T-helper 17 cell (primary cell): ENCODE results near the gene CCDC63. TPM values are rescaled to one million over a fixed set of nuclear protein-coding genes. Genes with fewer than 3 reads are reported as not detected.

Source experiments
- ATAC-seq: fragments of 150-1000 bp; cut with Tn5 transposase; 2 replicates; pipeline ENCODE4 v1.10.0; 2021; ENCODE audit warnings: mild to moderate bottlenecking, moderate library complexity
- DNase-seq, 3 donors: peaks; one replicate each; pipeline versions ENCODE4 v3.0.0 to v3.0.0-alpha.2; 2020 to 2021
- H3K9me3 ChIP-seq: one replicate; pipeline ENCODE4 v1.7.0; 2013; ENCODE audit warnings: low read length, mild to moderate bottlenecking; ENCODE audit not compliant: control insufficient read depth, poor library complexity, severe bottlenecking
- H3K27ac Mint-ChIP-seq: one replicate; pipeline ENCODE4 v1.8.0; 2022; ENCODE audit warnings: mild to moderate bottlenecking, moderate library complexity, mixed read lengths
- H3K27me3 Mint-ChIP-seq: one replicate; pipeline ENCODE4 v1.8.0; 2022; ENCODE audit warnings: mixed read lengths
- H3K36me3 Mint-ChIP-seq: one replicate; pipeline ENCODE4 v1.8.0; 2022; ENCODE audit warnings: low read depth, mixed read lengths
- H3K4me1 Mint-ChIP-seq: one replicate; pipeline ENCODE4 v1.8.0; 2022; ENCODE audit warnings: mild to moderate bottlenecking, mixed read lengths
- H3K4me3 Mint-ChIP-seq: one replicate; pipeline ENCODE4 v1.8.0; 2022; ENCODE audit warnings: mild to moderate bottlenecking, moderate library complexity, mixed read lengths
- total RNA-seq, 4 donors: library from RNA in 2 of 4; stranded (reverse) in 2 of 4; gene quantifications; one replicate each; pipeline ENCODE4 v1.2.3 and lab custom pipeline; 2022 to 2026

CCDC63 gene
- total RNA-seq, 2 donors from 2014 or later: not detected

DNA sequence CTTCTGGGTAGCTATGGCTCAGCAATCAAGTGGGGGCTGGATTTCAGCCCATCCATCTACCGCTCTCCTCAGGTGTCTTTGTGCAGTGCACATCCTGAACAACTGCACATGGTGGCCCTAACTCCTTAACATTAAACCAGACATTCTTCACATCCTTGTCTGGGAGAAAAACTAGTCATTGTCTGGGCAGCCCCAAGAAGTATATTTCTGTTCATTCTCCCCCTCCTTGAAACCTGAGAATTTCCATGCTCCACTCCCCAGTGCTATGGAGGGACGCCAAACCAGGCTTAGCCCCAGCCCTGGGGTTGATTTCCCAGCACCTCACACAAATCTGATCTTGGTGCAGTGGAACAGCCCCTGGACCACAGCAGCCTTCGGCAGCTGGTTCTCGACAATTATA lies 60.2 kb downstream of the CCDC63 start:
- no peak overlapping the region for H3K27ac Mint-ChIP-seq
- H3K36me3 Mint-ChIP-seq: peaks cover 6% of the 10 kb centered on the region
- no peak overlapping the region for H3K4me3 Mint-ChIP-seq
- ATAC-seq: no peak
- H3K9me3 ChIP-seq: no peaks in the 10 kb centered on the region
- H3K27me3 Mint-ChIP-seq: peaks cover 28% of the 10 kb centered on the region
- H3K4me1 Mint-ChIP-seq: peaks cover 9% of the 10 kb centered on the region
- no peak for DNase-seq

DNA sequence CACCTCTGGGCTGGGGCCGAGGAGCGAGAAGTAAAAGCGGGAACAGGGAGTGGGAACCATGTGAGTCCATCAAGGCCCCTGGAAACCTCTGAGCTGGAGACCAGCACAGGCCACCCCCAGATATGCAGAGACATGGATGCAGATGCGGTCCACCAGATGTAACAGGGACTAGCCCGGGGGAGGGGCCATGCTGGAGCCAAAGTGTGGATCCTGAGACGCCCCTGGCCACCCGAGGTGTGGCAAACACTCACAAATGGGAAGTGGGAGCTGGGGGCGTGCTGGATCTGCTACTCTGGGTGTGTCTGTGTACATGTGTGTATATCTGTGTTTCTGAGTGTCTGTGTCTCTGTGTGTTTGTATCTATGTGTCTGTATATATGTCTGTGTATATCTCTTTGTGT lies 60.8 kb downstream of the CCDC63 start:
- ATAC-seq: no peak

DNA sequence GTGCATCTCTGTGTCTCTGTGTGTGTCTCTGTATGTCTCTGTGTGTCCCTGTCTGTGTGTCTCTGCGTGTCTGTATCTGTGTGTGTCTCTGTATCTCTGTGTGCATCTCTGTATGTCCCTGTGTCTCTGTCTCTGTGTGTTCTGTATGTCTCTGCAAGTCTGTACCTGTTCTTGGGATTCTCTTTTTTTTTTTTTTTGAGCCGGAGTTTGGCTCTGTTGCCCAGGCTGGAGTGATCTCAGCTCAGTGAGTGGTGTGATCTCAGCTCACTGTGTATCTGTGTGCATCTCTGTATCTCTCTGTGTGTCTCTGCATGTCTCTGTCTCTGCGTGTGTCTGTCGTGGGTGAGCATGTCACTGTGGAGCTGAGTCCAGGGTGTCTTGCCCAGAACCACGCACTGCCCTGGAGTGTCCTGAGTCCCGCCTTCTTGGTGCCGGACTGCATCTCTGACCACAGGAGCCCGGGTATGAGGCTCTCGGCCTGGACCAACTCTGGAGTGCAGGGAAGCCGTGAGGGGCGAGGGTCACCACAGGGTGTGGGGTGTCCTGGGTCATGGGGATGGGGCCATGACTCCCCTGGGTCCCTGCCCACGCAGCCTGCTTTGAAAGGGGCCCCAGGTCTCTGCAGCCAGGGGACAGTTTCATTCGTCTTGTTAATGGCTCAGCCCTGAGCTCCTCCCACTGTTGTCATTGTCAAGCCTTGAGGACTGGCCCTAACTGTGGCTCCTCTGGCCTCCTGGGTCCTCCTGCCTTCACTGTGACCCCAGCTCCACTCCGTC lies 61.8 kb downstream of the CCDC63 start:
- no peak for ATAC-seq
- H3K27ac Mint-ChIP-seq: no peak overlapping the region
- no peaks in the 10 kb centered on the region for H3K9me3 ChIP-seq
- H3K4me3 Mint-ChIP-seq: no peak overlapping the region
- H3K4me1 Mint-ChIP-seq: peaks cover 9% of the 10 kb centered on the region
- peaks cover 6% of the 10 kb centered on the region for H3K36me3 Mint-ChIP-seq
- peaks cover 25% of the 10 kb centered on the region for H3K27me3 Mint-ChIP-seq
- no peak for DNase-seq

More for the DNA sequence above, 60.8 kb downstream of the CCDC63 start:
- peaks cover 28% of the 10 kb centered on the region for H3K27me3 Mint-ChIP-seq
- H3K4me3 Mint-ChIP-seq: no peak overlapping the region
- H3K36me3 Mint-ChIP-seq: peaks cover 6% of the 10 kb centered on the region
- H3K9me3 ChIP-seq: no peaks in the 10 kb centered on the region
- no peak overlapping the region for H3K27ac Mint-ChIP-seq
- no peak for DNase-seq
- peaks cover 9% of the 10 kb centered on the region for H3K4me1 Mint-ChIP-seq

DNA sequence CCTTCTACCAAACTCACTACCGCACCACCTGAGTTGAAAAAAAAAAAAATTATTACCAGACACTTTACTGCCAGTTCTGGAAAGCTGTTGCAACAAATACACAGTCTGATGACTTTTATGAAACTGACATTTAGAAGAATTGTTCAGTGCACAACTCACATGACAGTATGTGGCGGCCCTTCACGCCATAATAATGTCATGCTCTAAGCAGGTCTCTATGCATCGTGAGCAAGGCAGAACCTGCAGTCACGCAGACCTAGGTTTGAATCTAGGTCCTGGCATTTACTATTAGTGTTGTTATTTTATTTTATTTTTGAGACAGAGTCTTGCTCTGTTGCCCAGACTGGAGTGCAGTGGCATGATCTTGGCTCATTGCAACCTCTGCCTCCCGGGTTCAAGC lies 65.5 kb downstream of the CCDC63 start:
- peaks cover 5% of the 10 kb centered on the region for H3K4me1 Mint-ChIP-seq
- no peaks in the 10 kb centered on the region for H3K9me3 ChIP-seq
- H3K27ac Mint-ChIP-seq: no peak overlapping the region
- H3K4me3 Mint-ChIP-seq: no peak overlapping the region
- ATAC-seq: no peak
- peaks cover 37% of the 10 kb centered on the region for H3K27me3 Mint-ChIP-seq
- no peak for DNase-seq
- peaks cover 6% of the 10 kb centered on the region for H3K36me3 Mint-ChIP-seq

DNA sequence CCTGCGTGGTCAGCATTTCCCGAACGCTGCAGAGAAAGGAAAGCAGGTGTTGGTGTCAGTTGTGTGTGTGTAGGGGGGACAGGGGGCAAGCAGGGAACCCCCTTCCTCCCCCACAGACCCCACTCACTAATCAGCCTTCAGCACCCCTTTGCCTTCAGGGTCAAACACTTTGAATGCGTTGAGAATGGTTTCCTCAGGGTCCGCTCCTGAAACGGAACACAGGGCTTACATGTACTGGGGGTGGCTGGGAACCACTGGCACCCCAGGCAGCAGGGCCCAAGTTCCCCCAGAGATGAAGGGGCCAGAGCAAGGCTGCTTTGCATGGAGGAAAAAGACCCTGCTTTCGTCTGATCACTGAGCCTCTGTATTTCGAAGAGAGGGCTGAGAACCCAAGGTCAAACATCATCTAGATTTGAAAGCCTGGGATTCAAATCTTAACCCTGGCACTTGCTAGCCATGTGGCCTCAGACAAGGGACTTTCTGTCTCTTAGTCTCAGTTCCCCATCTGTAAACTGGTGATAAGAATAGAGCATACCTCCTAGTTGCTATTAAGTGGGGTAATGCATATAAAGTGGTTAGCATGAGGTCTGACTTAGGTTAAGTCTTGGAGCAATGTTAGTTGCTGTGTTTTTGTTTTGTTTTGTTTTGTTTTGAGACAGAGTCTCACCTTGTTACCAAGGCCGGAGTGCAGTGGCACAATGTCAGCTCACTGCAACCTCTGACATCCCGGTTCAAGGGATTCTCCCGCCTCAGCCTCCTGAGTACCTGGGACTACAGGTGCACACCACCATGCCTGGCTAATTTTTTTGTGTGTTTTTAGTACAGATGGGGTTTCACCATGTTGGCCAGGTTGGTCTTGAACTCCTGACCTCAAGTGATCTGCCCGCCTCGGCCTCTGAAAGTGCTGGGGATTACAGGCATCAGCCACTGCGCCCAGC lies 66.6 kb downstream of the CCDC63 start:
- peaks cover 31% of the 10 kb centered on the region for H3K27me3 Mint-ChIP-seq
- no peaks in the 10 kb centered on the region for H3K36me3 Mint-ChIP-seq
- DNase-seq (no peak), ATAC-seq (peak; percentile 86)
- H3K4me3 Mint-ChIP-seq: no peak overlapping the region
- H3K27ac Mint-ChIP-seq: no peak overlapping the region
- H3K4me1 Mint-ChIP-seq: no peaks in the 10 kb centered on the region
- no peaks in the 10 kb centered on the region for H3K9me3 ChIP-seq

DNA sequence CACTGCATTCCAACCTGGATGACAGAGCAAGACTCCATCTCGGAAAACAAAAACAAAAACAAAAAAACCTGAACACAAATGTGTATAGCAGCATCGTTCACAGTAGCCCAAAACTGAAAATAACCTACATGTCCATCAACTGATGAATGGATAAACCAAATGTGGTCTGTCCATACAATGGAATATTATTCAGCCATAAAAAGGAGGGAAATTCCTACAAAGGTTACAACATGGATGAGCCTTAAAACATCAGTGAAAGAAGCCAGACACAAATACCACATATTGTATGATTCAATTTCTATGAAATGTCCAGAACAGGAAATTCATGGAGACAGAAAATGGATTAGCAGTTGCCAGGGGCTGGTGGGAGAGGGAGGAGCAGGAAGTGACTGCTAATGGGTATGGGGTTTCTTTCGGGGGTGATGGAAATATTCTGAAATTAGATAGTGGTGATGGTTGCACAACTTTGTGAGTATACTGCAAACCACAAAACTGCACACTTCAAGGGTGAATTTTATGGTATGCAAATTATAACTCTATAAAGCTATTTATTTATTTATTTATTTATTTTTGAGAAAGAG lies 69.6 kb downstream of the CCDC63 start:
- Mint-ChIP-seq H3K27me3 (peaks cover 42% of the 10 kb centered on the region), H3K4me1 (no peaks in the 10 kb centered on the region), H3K4me3 (no peak overlapping the region), H3K27ac (no peak overlapping the region), H3K36me3 (no peaks in the 10 kb centered on the region)
- ATAC-seq (no peak), DNase-seq (no peak)
- H3K9me3 ChIP-seq: no peaks in the 10 kb centered on the region

DNA sequence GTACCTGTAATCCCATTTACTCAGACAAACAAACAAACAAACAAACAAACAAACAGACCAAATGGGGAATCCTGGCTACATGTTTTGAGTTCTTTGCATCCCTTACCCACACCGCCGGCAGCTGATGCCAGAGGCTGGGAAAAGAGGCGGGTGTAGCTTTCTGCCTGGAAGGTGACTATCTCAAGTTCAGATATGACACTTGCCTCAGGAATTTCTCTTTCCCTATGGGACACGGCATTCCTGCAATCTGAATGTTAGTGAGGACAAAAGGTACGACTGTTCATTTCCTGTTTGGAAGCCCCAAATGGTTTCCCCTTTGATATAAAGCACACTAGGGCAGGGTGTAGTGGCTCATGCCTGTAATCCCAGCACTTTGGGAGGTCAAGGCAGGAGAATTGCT lies 70.7 kb downstream of the CCDC63 start:
- no peaks in the 10 kb centered on the region for H3K36me3 Mint-ChIP-seq
- H3K27me3 Mint-ChIP-seq: peaks cover 48% of the 10 kb centered on the region
- H3K9me3 ChIP-seq: no peaks in the 10 kb centered on the region
- no peak overlapping the region for H3K4me3 Mint-ChIP-seq
- no peak overlapping the region for H3K27ac Mint-ChIP-seq
- ATAC-seq (no peak), DNase-seq (no peak)
- no peaks in the 10 kb centered on the region for H3K4me1 Mint-ChIP-seq

DNA sequence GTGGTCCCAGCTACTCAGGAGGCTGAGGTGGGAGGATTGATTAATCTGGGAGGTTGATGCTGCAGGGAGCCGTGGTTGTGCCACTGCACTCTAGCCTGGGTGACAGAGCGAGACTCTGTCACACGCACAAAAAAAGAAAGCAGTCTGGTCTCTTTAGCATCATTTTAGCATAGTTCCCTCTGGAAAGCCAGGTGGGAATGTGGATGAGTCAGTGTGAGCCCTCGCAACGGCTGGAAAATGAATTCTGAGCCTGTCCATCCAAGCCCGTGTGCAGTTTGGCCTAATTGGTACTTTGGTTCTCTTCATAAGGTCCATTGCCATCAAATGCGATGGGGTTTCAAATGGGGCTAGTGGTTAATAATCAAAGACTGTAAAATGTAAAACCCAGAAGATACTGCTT lies 71.2 kb downstream of the CCDC63 start:
- DNase-seq (no peak), ATAC-seq (no peak)
- H3K9me3 ChIP-seq: no peaks in the 10 kb centered on the region
- no peaks in the 10 kb centered on the region for H3K4me1 Mint-ChIP-seq
- no peaks in the 10 kb centered on the region for H3K36me3 Mint-ChIP-seq
- H3K4me3 Mint-ChIP-seq: no peak overlapping the region
- H3K27ac Mint-ChIP-seq: no peak overlapping the region
- H3K27me3 Mint-ChIP-seq: peaks cover 51% of the 10 kb centered on the region

DNA sequence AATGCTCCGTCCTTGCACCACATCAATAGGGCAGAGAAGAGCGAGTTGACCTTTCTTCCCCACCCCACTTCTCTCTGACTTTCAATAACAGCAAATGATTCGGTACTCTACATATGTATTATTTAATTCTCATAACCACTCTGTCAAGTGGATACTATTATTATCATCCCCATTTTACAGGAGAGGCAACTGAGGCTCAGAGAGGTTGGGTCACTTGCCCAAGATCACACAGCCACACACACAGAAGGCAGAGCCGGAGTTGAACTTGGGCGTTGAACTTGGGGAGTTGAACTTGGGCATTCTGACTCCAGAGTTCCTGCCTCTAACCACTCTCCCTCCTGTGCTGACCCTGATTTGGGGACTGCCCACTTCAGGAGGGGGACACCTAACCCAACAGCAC lies 72.9 kb downstream of the CCDC63 start:
- no peaks in the 10 kb centered on the region for H3K9me3 ChIP-seq
- H3K4me3 Mint-ChIP-seq: no peak overlapping the region
- H3K27ac Mint-ChIP-seq: no peak overlapping the region
- ATAC-seq (no peak), DNase-seq (no peak)
- no peaks in the 10 kb centered on the region for H3K4me1 Mint-ChIP-seq
- H3K36me3 Mint-ChIP-seq: no peaks in the 10 kb centered on the region
- H3K27me3 Mint-ChIP-seq: peaks cover 51% of the 10 kb centered on the region

DNA sequence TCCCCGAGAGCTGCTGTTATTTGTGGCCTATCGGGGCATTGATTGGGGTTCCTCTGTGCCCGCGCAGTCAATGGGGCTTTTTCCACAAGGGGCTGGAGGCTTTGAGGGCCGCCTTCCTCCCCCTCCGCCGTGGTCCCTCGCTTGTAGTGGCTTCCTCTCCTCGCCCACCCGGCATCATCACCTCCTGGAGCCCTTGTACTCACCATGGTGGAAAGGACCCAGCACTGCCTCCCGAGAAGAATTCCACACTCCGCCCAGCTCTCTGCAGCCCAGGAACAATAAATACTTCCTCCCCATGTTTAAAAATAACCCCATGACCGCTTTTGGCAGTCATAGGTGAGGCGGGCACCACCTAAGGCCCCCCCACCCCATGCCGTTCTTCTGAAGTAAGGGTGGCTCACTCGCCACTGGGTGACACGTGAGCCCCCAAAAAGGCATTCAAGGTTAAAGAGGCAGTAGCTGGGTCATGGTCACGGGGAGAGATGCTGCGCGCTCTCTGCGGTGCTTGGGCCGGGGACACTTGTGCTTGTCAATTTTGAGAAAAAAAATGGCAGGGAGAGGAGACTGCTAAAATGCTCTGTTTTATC lies 73.6 kb downstream of the CCDC63 start, which contains the start of gene MYL2:
Gene MYL2, minus strand, starts transcription at position 256 of the 587 bp plus-strand sequence. Its CDS starts 50 bp downstream, at position 206.
- no peak within 1 kb of the TSS for H3K27ac Mint-ChIP-seq
- H3K9me3 ChIP-seq: no peaks in the 10 kb centered on the region
- no peaks in the 10 kb centered on the region for H3K4me1 Mint-ChIP-seq
- no peak for DNase-seq
- no peaks in the 10 kb centered on the region for H3K36me3 Mint-ChIP-seq
- H3K27me3 Mint-ChIP-seq: peaks cover 50% of the 10 kb centered on the region
- H3K4me3 Mint-ChIP-seq: no peak within 1 kb of the TSS
- ATAC-seq: no peak

DNA sequence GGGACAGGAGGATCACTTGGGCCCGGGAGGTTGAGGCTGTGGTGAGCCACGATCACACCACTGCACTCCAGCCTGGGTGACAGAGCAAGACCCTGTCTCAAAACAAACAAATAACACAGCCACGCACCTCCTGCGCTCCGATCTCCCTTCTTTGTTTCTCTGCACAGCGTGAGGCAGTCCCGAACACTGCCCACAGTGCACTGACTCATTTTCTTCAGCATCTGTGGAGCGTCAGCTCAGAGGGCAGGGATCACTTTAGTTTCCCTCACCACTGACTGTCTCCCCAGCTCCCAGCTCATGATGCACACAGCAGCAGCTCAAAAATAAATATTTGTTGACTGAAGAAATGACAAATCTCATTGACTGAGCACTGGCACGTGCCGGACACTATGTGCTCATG lies 74.5 kb downstream of the CCDC63 start:
- ATAC-seq (no peak), DNase-seq (no peak)
- Mint-ChIP-seq H3K4me1 (no peaks in the 10 kb centered on the region), H3K4me3 (no peak overlapping the region), H3K27ac (no peak overlapping the region), H3K36me3 (peaks cover 2% of the 10 kb centered on the region), H3K27me3 (peaks cover 54% of the 10 kb centered on the region)
- H3K9me3 ChIP-seq: no peaks in the 10 kb centered on the region

DNA sequence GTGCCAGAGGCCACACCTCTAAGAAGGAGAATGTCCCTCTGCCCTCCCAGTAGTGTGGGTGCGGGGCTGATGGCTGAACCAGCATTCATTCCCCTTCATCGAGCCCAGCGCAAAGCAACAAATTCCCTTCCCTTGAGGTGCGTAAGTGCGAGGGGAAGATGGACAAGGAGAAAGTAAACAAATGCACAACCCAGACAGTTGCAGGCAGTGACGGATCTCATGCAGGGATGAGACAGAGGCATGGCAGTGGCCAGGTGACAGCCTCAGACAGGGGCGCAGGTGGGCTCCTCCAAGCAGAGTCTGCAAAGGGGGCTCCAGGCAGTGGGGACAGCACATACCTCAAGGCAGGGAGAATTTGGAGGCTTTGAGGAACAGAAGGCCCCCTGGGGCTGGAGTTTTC lies 75.9 kb downstream of the CCDC63 start:
- Mint-ChIP-seq H3K27ac (no peak overlapping the region), H3K36me3 (peaks cover 2% of the 10 kb centered on the region), H3K27me3 (peaks cover 53% of the 10 kb centered on the region), H3K4me1 (peaks cover 2% of the 10 kb centered on the region), H3K4me3 (no peak overlapping the region)
- DNase-seq (no peak), ATAC-seq (no peak)
- no peaks in the 10 kb centered on the region for H3K9me3 ChIP-seq

DNA sequence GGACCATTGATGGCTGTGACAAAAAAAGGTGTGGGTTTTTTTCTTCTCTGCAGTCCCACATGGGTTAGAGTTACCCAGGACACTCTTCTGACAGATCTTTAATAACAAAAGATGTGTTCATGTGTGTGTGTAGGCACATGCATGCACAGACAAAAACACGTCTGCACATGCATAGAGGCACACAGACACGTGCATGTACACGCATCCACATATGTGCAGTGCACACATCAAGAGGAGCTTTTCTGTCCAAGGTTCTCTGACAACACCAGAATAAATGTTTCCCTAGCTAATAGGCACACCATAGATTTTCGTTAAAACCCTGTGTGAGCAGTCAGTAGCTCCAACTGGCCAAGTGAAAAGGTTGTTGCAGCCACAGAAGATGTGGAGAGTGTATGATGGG lies 76.4 kb downstream of the CCDC63 start:
- DNase-seq (no peak), ATAC-seq (no peak)
- H3K4me1 Mint-ChIP-seq: peaks cover 3% of the 10 kb centered on the region
- H3K4me3 Mint-ChIP-seq: no peak overlapping the region
- H3K27ac Mint-ChIP-seq: no peak overlapping the region
- no peaks in the 10 kb centered on the region for H3K9me3 ChIP-seq
- H3K27me3 Mint-ChIP-seq: peaks cover 53% of the 10 kb centered on the region
- peaks cover 2% of the 10 kb centered on the region for H3K36me3 Mint-ChIP-seq
